ENCODE measurements around the gene VSIG10L2.
"Not testable (repeated sequence)": the region's sequence is repeated elsewhere in the genome, so short reads cannot be mapped to it uniquely, and the experiment has no call there.

VSIG10L2 gene

DNA sequence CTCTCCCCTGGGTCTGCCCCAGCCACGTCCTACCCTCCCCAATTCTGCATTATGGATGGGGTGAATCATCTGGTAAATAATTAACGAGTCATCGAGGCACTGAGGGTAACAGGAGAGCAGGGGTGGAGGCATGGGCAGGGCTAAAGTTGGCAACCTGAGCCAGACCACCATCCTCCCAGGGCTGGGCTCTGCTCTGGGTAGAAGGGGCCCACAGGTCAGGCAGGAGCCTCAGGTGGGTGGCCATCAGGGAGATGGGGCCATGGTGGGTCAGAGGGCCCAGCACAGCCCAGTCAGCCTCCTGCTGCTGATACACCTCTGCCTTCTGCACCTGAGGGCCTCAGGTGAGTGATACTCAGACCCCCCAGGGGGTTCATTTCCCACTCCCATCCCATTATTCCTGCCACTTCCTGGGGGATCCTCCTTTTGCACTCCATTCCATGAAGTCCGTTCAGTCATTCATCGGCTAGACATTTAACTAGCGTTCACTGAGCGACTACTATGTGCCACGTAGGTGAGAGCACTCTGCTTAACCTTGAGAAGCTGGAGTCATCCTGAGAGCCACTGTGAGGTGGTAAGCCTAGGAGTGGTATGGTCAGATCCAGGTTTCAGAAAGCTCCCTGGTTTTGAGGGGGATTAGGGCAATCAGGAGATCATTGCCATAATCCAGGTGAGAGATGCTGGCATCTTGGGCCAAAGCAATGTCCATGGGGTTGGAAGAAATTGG, at the start of gene VSIG10L2:
Gene VSIG10L2 (plus strand): TSS at position 248 of the 724 bp plus-strand sequence. CDS start 12 bp downstream, at position 260.
- no peak for DNase-seq

DNA sequence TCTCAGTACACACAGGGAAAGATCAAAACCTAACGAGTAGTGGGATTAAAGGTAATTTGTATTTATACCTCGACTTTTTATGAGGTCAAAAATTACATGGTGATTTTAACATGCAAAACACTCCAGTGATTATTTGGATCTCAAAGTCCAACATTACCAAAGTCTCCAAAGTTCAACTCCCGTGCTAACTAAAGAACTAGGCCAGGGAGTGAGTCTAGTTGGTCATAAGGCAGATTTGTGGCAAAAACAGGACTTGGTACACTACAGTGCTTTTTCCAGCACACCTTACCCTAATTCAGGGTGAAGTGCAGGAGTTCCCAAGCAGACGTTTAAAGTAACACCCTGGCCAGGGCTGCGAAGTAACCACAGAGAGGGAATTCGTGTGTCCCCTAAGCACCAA, 44.0 kb upstream of the VSIG10L2 start:
- no peak for DNase-seq

DNA sequence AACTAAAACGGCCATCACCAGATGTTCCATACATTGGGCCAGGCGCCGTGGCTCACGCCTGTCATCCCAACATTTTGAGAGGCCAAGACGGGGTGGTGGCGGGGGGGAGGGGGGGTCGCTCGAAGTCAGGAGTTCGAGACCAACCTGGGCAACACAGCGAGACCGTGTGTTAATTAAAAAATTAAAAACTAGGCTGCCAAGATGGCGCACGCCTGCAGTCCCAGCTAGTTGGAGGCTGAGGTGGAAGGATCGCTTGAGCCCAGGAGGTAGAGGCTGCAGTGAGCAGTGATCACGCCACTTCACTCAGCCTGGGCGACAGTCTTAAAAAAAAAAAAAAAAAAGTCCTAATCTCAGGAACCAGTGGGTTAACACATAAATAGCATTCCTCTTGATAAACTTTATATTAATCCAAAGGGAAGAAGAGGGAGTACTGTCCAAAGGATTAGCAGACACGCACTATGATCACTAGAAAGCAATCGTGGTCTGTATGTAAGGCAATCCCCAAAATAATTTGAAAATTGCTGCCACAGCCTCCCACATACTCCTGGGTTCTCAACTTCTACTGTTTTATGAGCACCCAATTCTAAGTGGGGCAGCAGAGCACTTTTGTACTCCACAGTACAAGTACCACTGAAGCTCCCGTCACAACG, 43.4 kb upstream of the VSIG10L2 start:
- DNase-seq = peak in 1 of 56 donors; percentile 37

DNA sequence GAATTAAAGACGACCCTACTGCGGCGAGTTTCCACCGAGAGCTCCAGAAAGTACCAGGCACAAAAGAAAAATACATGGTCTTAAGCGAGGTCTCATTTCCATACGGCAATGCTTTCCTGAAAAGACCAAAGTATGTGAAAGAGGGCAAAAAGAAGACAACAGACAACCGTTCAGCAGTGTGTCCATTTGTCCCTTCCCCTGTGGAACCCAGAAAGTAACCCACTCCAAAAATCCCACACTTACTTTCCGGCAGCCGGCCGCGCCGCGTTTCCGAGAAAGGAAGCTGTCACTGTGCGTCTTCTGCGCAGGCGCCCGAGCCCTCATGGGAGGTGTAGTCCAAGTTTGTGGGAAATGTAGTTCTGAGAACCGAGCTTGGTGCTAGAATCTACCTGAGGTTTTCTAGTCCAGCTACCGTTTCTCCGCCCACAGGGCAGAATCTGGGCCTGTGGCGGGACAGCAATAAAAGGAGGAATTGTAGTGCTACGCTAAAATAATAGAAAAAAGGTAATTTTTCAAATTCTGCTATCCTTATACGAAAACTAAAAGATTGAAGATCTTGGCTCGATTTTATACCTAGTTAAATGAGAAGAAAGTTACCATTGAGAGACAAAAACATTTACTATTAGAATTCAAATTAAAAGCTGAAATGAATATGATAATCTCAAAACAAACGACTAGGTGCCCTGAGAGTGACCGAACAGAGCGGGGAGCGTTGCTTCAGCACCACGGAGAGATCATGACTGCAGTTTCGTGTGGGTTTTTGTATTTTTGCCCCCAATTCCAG, 42.7 kb upstream of the VSIG10L2 start, which contains the start of gene PUS3:
Gene PUS3 (minus strand): TSS at position 280 of the 784 bp plus-strand sequence. CDS start 6,922 bp downstream, outside the sequence.
- DNase-seq = peak; percentile 27 to 96 (median 81)

DNA sequence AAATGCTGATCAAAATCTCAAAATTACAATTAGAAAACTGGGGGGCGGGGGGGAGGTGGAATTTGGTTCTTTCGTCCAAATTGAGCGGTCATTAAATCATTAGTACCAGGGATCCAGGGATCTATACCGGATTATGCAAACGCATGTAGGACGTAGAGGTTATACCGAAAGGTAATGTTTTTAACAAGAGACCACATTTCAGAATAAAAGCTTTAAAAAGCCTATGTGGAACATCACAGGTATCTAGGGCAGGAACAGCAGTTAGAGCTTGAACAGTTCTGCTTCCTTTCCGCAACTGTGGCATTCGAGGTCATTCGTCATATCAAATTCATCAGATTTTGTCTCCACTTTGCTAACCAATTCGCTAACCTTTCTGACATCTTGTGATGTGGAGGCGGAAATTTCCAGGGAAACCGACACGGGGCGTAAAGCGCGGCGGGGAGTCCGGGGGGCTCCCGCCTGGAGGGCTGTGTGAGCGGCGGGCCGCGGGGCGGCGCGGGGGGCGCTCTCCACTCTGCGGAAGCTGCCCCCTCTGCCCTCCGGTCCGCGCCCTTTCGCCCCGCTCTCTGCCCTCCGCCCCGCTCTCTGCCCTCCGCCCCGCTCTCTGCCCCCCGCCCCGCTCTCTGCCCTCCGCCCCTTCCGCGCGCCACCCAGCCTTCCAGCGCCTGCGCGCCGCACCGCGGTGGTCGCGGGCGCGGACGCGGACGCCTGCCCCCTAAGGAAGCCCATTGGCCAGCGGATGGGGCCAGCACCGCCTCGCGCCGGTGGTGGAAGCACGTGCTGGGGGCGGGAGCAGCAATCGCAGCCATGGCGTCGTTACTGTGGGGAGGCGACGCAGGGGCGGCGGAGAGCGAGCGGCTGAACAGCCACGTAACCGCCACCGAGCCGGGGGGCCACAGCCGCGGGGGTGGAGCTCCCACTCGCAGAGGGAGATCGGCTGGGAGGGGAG, 41.9 kb upstream of the VSIG10L2 start, which contains the start of gene DDX25:
Gene DDX25 (plus strand): TSS at position 798 of the 949 bp plus-strand sequence. CDS start 10 bp downstream, at position 808.
- DNase-seq = peak in 48 of 56 donors; percentile 17 to 86 (median 54)

DNA sequence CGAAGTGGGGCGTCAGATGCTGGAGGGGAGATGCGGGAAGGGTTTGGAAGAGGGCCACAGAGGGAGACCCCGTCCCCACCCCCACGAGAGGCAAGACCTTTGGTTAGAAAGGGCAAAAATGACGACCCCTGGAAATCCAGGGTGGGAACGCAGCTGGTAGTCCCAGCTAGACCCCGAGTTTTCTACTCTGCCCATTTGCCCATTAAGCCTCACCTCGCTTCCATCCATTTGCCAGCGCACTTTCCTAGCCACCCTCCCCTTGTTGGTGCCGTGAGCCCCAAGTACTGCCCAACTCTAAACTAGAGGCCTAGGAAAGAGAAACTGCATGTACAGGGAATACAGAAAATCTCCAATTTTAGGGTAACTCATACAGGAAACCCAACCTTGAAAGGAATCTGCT, 41.2 kb upstream of the VSIG10L2 start:
- DNase-seq = peak in 1 of 56 donors; percentile 30

DNA sequence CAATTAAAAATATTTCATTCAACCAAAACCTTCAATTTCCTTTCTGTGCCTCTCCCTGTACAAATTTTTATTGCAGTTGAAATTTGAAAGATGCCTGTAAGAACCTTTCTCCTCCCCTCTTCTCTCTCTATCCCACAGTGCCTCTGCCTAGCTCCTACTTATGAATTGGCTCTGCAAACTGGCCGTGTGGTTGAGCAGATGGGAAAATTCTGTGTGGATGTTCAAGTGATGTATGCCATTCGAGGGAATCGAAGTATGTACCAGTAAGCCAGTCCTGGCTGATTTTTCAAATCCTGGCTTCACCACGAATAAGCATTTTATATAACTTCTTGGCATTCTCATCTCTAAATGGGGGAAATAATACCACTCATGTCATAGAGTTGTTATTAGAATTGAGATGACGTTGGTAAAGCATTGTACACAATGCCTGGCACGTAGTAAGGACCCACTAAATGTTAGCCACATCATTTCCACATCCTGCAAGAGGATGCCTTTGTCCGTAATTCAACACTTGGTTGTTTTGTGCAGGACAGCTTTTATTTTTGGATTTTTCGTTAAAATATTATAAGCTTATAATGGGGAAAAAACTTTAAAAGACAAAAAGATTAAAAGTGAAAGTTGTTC, 35.5 kb upstream of the VSIG10L2 start:
- no peak for DNase-seq

DNA sequence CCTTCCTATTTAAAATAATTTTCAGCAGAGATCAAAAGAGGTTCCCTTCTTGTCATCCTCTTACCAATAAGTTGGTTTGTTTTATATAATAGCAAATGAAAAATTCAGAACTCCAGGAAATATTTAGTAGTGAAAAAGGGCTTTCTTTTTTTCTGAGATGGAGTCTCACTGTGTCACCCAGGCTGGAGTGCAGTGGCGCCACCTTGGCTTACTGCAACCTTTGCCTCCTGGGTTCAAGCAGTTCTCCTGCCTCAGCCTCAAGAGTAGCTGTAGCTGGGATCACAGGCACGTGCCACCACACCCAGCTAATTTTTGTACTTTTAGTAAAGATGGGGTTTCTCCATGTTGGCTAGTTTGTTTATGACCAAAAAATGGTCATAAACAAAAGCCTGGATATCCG, 31.2 kb upstream of the VSIG10L2 start:
- DNase-seq = not testable (repeated sequence)

DNA sequence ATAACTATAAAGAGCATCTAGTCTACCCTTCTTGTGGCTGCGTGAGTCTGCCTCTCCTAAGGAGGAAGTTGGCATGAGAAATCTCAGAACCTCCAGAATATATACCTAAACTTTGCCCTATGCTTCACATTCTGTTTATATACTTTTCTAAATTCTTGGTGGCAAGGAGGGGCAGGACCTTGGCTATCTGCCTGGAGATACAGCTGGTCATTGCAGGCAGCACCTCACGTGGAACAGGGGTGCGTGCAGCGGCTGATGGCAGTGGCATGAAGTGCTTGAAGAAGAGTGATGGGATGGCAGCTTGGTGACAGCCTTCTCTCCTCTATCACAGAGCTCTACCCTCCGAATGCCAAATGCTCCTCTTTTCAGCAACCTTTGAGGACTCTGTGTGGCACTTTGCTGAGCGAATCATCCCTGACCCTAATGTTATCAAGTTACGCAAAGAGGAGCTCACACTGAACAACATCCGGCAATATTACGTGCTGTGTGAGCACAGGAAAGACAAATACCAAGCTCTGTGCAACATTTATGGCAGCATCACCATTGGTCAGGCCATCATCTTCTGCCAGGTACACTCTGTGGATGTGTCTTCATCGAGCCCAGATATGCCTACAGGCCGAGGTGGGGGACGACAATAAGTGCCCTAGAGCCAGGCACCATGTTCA, 29.0 kb upstream of the VSIG10L2 start:
- no peak for DNase-seq

DNA sequence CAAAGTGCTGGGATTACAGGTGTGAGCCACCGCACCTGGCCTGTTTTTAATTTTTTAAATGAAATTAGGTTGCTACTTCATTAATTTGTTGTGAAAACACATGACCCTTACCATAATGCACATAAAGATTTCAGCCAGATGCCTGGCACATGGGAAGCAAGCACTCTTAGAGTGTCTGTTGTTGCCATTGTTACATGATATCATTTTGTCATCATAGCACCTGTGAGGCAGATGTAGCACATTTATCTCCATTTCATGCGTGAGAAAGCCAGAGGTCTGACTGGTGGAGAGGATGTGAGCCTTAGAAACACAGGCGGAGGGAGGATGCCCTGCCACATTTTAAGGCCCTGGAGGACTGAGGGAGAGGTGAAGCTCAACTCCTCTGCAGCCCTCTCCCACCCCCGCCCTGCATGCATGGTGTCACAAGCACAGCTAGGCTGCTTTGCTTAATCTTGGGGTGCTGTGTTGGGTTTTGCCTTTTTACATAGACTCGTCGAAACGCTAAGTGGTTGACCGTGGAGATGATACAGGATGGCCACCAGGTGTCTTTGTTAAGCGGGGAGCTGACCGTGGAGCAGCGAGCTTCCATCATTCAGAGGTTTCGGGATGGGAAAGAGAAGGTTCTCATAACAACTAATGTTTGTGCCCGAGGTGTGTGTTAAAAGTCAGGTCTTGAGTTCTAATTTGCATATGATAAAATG, 27.6 kb upstream of the VSIG10L2 start:
- DNase-seq = no peak

DNA sequence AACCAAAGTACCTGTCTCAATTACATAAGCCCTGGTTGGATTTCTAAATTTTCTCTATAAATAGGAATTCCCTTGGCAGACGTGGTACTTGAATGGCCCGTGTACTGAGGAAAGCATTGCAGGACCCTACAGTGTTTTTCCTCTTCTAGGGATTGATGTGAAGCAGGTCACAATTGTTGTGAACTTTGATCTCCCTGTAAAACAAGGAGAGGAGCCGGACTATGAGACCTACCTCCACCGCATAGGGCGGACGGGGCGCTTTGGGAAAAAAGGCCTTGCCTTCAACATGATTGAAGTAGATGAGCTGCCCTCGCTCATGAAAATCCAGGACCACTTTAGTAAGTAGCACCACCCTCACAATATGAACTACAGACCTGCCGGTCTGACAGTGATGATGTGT, 24.8 kb upstream of the VSIG10L2 start:
- no peak for DNase-seq

DNA sequence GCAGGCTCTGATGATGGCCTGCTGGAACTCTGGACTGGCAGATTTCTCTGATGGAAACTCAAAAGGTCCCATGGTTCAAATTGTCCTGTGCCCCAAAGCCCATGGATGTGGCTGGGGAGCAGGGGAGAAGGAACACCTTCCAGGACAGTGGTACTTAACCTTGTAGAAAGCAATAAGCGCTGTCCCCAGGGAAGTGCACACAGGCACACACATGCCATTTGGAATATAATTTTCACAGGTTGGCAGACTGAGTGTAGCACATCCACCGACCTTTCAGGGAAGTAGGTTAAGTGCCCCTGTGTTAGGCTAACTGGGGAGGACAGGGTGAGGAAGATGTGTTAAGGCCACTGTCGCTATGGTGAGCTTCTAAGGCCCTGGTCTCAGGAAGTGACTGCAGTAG, 23.7 kb upstream of the VSIG10L2 start:
- no peak for DNase-seq

DNA sequence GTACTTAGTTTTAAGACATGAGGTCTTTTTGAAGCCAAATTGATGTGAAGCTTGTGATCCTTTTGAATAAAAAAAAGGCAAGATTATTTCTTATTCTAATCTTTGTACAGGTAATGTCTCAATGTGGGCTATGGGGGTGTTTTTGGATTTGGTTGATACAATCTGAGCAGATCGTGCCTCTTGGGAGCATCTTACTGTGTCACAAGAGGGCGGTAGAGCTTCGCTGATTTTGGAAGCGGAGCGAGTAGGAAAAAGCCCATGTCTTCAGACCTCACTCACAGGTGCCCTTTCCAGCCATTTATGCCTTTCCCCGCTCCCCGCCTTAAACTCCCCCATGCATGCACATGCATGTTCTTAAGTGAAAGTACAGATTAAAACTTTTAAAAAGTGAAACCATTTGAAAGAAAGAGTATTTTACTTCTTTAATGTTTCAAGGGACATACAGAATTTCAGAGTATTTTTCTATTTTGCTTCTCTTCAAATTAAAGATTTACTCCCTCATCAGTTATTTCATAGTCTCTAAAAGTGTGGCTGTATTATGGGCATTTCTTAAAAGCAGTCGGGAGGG, 22.7 kb upstream of the VSIG10L2 start:
- DNase-seq = peak in 39 of 56 donors; percentile 5 to 83 (median 37)

DNA sequence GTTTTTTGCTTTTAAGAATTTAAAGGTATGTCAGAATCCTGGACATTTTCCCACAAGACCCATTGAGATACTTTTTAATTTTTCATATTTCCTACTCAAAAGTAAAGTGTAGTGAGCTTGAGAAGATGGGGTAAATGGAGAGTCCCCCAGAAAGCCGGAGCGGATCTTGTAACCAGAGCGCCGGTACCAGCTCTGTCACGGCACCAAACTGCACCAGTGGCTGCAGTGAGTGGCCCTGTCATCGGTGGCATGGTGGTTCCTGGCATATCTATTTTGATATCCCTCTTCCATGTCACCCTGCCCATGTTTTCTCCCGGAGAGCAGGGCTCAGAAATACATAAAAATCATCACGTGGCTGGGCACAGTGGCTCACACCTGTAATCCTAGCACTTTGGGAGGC, 22.2 kb upstream of the VSIG10L2 start:
- no peak for DNase-seq

DNA sequence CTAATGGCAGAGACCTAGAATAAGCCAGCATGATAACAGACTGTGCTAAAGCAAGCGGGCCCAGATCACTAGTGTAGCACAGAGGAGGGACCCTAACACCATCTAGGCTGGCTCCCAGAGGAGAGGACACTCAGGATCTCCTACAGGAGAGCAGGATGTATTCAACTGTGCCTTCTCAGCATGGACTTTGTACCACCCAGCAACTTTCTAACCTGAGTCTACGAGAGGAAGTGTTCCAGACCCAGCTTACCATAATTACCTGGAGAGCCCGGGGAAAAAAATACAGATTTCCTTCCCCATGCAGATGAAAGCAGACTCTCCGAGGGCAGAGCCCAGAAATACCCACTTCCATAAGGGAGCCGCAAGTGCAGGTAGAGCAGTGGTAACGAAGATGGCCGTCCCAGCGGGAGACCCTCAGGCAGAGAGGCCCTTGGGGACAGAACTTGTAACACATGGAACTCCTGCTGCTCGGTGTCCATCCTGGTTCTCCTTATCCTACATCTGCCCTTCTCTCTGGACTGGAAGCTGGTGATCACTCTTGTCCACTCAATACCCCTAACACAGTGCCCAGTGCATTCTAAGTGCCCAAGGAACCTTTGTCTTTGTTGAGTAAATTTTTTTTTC, 21.3 kb upstream of the VSIG10L2 start:
- no peak for DNase-seq

DNA sequence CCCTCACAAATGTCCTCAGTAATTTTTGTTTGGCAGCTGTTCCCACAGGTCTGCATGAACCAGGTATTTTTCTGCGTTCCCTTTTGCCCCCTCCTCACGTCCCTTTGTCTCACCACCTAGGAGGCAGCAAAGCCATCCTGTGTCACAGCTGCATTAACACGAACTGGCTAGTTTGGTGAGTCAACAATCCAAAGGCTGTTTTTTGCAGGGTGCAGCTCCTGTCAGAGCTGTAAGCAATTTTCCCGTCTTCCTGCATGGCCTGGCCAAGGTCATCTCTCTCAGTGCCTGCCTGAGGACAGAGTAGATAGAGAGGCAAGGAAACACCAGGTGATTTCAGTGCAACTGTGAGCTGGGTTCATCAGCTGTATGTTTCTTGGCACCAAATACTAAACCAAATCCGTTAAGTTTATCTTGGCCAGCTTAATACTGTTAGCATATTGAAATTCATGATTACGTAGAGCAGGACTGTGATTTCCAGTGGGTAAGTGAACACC, 20.6 kb upstream of the VSIG10L2 start:
- no peak for DNase-seq

DNA sequence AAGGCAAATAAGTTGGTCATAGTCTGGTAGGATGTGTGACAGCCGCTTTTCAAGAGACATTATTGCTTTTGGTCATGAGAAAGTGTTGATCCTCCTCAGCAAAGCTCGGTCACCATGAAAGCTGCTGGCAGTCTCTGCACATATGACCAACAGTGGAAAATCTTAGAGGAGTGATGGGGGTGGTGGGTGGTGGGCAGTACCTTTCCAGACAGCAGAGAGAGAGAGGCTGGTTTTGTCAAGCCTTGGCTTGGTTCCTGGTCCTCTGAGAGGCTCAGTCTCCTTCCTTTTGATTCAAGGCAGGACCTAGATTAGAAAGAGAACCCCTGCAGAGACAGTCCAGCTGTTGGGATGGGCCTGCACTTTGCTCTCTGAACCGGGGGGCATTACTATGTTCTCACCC, 20.0 kb upstream of the VSIG10L2 start:
- DNase-seq = no peak

DNA sequence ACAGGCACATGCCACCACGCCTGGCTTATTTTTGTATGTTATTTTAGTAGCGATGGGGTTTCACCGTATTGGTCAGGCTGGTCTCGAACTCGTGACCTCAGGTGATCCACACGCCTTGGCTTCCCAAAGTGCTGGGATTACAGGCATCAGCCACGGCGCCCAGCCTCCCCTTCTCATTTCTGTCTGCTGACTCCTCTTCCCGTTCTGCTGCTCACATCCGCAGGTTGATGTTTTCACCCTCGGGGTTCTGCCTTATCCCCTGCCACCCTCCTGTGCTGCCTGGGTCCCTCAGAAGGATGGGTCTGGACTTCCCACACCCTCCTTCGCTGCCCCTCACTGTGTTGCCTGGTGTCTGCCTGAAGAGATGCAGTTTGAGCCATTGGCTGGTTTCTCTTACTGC, 19.2 kb upstream of the VSIG10L2 start:
- no peak for DNase-seq

Measured in nucleus accumbens (tissue), 56 donors.